GM19397 (cell line): Measurements from ENCODE around the gene NEDD4.
"Not testable (repeated sequence)": the region's sequence is repeated elsewhere in the genome, so short reads cannot be mapped to it uniquely, and the experiment has no call there.

Source experiments
- ATAC-seq: cut with Tn5 transposase; IDR thresholded peaks from one replicate; pipeline ENCODE4 v1.9.1; 2021; ENCODE audit warnings: mild to moderate bottlenecking, moderate library complexity; ENCODE audit not compliant: unreplicated experiment

NEDD4 gene

GRCh38 chr15:56006371-56006770 is 13.0 kb upstream of the NEDD4 start:
- not testable (repeated sequence) for ATAC-seq

GRCh38 chr15:56004281-56004680 is 10.9 kb upstream of the NEDD4 start:
- ATAC-seq, result not testable (repeated sequence)

- not testable (repeated sequence) for ATAC-seq
Observed at GRCh38 chr15:56003777-56004176, 10.4 kb upstream of the NEDD4 start.

GRCh38 chr15:56003277-56003676 is 9.9 kb upstream of the NEDD4 start:
- ATAC-seq, result not testable (repeated sequence)

GRCh38 chr15:56001471-56002078 is 8.2 kb upstream of the NEDD4 start:
- ATAC-seq, result no peak

GRCh38 chr15:55999658-56000057 is 6.2 kb upstream of the NEDD4 start:
- ATAC-seq, result no peak

GRCh38 chr15:55998478-55998877 is 5.1 kb upstream of the NEDD4 start:
- no peak for ATAC-seq

- no peak for ATAC-seq
Observed at GRCh38 chr15:55993804-55994560, 570 bp upstream of the NEDD4 start.

GRCh38 chr15:55992769-55993110 is 672 bp downstream of the NEDD4 start:
- ATAC-seq, result no peak

GRCh38 chr15:55991802-55992768 is 1.3 kb downstream of the NEDD4 start:
- no peak for ATAC-seq

GRCh38 chr15:55990998-55991397 is 2.4 kb downstream of the NEDD4 start:
- no peak for ATAC-seq

- no peak for ATAC-seq
Observed at GRCh38 chr15:55990516-55990915, 2.9 kb downstream of the NEDD4 start.

- no peak for ATAC-seq
Observed at GRCh38 chr15:55989383-55989782, 4.0 kb downstream of the NEDD4 start.

- ATAC-seq, result no peak
Observed at GRCh38 chr15:55981582-55982249, 11.7 kb downstream of the NEDD4 start.

- no peak for ATAC-seq
Observed at GRCh38 chr15:55980511-55980910, 12.9 kb downstream of the NEDD4 start.

- ATAC-seq, result no peak
Observed at GRCh38 chr15:55977231-55977630, 16.2 kb downstream of the NEDD4 start.

- ATAC-seq, result no peak
Observed at GRCh38 chr15:55970286-55970685, 23.1 kb downstream of the NEDD4 start.

GRCh38 chr15:55969582-55969981 is 23.8 kb downstream of the NEDD4 start:
- no peak for ATAC-seq

GRCh38 chr15:55968923-55969322 is 24.5 kb downstream of the NEDD4 start:
- no peak for ATAC-seq

- no peak for ATAC-seq
Observed at GRCh38 chr15:55965091-55965490, 28.3 kb downstream of the NEDD4 start.

- ATAC-seq, result no peak
Observed at GRCh38 chr15:55960946-55961345, 32.5 kb downstream of the NEDD4 start.
